AG04449 (cell line): ENCODE data around the gene KIF1B.
"Not testable (repeated sequence)": the region's sequence is repeated elsewhere in the genome, so short reads cannot be mapped to it uniquely, and the experiment has no call there.

ENCODE experiments used
- CTCF ChIA-PET: fragments of 350-600 bp; formaldehyde crosslinking; extraction: SDS; loops from one replicate; lab custom pipeline; 2021; ENCODE audit warnings: antibody characterized with exemption; lab: Yijun Ruan, JAX
- POLR2A ChIA-PET: fragments of 400-600, 350-600 bp; formaldehyde crosslinking; extraction: SDS; loops from one replicate; lab custom pipeline; 2020; ENCODE audit warnings: antibody characterized with exemption, inconsistent platforms; lab: Yijun Ruan, JAX
- DNase-seq: peaks from one replicate; pipeline ENCODE4 v3.0.0-alpha.2; 2010; ENCODE audit warnings: low read depth, low spot score
- H3K4me3 ChIP-seq: 2 replicates; pipeline ENCODE4 v1.5.1; 2011; ENCODE audit warnings: low read depth, mild to moderate bottlenecking, control low read depth, low read length
- CTCF ChIP-seq: IDR thresholded peaks from one replicate; pipeline ENCODE4 v1.5.1; 2011; ENCODE audit warnings: mild to moderate bottlenecking, moderate library complexity, low read length, control low read depth, inconsistent platforms; ENCODE audit not compliant: insufficient read depth; ENCODE audit errors: missing control alignments

The KIF1B gene

GRCh38 chr1:10196976-10197375 is 13.4 kb upstream of the KIF1B start:
- ChIA-PET CTCF (interaction anchor here (2.5 kb wide), 1 partner anchor 13 kb away, joined by 19 read pairs; the partner anchor contains the start of gene KIF1B), POLR2A (no interaction called here)
- DNase-seq: no peak
- TF ChIP-seq CTCF: no peak
- no peak overlapping the region for H3K4me3 ChIP-seq

- DNase-seq: no peak
- POLR2A ChIA-PET: interaction anchor here (1.5 kb wide), 1 partner anchor 10 kb away, joined by 4 read pairs; the partner anchor contains the start of gene KIF1B
- H3K4me3 ChIP-seq: no peak overlapping the region
- CTCF ChIA-PET: interaction anchor here (3.1 kb wide), 1 partner anchor 9 kb away, joined by 38 read pairs; the partner anchor contains the start of gene KIF1B
- no peak for TF ChIP-seq CTCF
Observed at GRCh38 chr1:10200620-10201019, 9.8 kb upstream of the KIF1B start.

- DNase-seq: no peak
- no peak overlapping the region for H3K4me3 ChIP-seq
- TF ChIP-seq CTCF: no peak
- ChIA-PET POLR2A (no interaction called here), CTCF (interaction anchor here (0.9 to 1.5 kb wide), 2 partner anchors 11 to 17 kb away, joined by 3 to 4 read pairs; no protein-coding TSS in a partner anchor)
Observed at GRCh38 chr1:10204003-10204642, 6.2 kb upstream of the KIF1B start.

GRCh38 chr1:10205206-10205605 is 5.2 kb upstream of the KIF1B start:
- CTCF ChIA-PET, POLR2A ChIA-PET, DNase-seq, H3K4me3 ChIP-seq: not testable (repeated sequence)

GRCh38 chr1:10207810-10208209 is 2.6 kb upstream of the KIF1B start:
- ChIA-PET CTCF (interaction anchor here (1.2 to 3.2 kb wide), 5 partner anchors 14 to 131 kb away, joined by 3 to 64 read pairs (median 47); no protein-coding TSS in a partner anchor), POLR2A (no interaction called here)
- TF ChIP-seq CTCF: no peak
- no peak for DNase-seq
- H3K4me3 ChIP-seq: no peak overlapping the region

DNA sequence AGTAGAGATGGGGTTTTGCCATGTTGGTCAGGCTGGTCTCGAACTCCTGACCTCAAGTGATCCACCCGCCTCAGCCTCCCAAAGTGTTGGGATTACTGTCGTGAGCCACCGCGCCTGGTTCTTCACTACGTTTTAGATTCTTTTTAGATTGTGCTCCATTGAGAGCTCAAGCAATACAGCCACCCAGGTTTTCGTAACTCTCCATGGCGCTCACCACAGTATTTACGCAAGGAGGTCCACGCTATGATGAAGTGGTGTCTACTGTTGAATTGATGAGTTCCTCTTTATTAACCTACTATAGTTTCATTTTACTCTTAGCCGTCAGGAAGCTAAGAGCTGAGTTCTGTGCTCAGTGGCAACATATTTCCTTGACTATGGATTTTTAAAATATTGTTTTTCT is 1.8 kb upstream of the KIF1B start:
- ChIA-PET POLR2A (no interaction called here), CTCF (interaction anchor here (1.0 to 3.2 kb wide), 16 partner anchors 8 to 267 kb away, joined by 3 to 64 read pairs (median 19); partner anchors contain the start of gene CENPS)

More for the DNA sequence above, 1.8 kb upstream of the KIF1B start:
- no peak for TF ChIP-seq CTCF
- no peak overlapping the region for H3K4me3 ChIP-seq
- no peak for DNase-seq
